KOPT-K1 (cell line): ENCODE data around the gene PRSS35.
"Not testable (repeated sequence)": the region's sequence is repeated elsewhere in the genome, so short reads cannot be mapped to it uniquely, and the experiment has no call there.

Experiments used
- H3K27ac ChIP-seq: fragments of 200-600 bp; sonication (generic); 2 replicates; pipeline ENCODE4 v1.5.1; 2016; ENCODE audit warnings: antibody characterized with exemption, mild to moderate bottlenecking, low read depth, low read length; ENCODE audit not compliant: poor library complexity, severe bottlenecking
- H3K36me3 ChIP-seq: fragments of 200-600 bp; sonication (generic); 2 replicates; pipeline ENCODE4 v1.5.1; 2017; ENCODE audit warnings: antibody characterized with exemption, mild to moderate bottlenecking, low read length, moderate library complexity; ENCODE audit not compliant: insufficient read depth
- H3K9me3 ChIP-seq: fragments of 200-600 bp; sonication (generic); 2 replicates; pipeline ENCODE4 v1.5.1; 2017; ENCODE audit warnings: antibody characterized with exemption, low read length, mild to moderate bottlenecking; ENCODE audit not compliant: insufficient read depth, poor library complexity, severe bottlenecking

Gene PRSS35

DNA sequence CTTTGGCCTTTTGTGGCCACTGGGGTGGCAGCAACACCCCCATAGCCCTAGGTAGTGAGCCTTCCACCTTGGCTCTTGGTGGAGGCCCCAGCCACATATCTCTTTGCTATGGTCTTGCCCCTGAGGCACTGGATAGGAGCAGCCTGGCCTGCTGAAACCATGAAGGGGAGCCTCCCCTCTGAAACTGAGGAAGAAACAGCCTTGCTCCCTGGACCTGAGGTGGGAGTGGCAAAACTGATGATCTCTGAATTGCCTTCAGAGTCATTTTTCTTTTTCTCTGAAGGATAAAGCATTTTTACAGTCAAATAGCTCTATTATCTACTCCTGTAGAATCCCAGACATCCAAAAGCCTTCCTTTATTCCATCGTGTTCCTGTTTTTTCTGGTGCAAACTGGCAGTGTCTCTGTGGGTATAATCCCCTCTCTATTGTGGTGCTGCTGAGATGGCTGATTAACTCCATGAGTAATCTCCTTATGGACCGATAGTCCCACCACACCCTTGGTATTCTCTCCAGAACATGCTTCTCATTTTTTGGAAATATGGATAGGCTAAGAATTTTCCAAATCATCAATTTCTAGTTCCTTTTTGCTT lies 22.0 kb upstream of the PRSS35 start:
- no peaks in the 10 kb centered on the region for H3K36me3 ChIP-seq
- H3K9me3 ChIP-seq: no peaks in the 10 kb centered on the region

DNA sequence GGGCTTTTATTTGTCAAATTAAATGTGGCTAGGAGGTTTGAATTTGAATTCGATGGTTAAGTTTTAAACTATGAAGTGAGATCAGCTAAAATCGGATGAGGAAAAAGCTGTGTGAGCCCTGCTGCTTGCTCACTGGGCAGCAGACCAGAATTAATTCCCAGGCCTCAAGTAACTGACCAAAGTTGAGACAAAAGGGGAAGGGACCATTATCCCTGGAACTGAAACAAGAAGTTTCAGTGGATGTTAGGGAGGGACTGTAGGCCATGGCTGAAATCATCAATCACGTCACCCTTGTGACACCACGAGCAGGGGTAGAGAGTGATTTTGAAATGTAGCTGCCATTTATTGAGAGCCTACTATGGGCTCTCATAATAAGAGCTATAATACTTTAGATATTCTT lies 7.0 kb upstream of the PRSS35 start:
- H3K9me3 ChIP-seq: no peaks in the 10 kb centered on the region
- no peak overlapping the region for H3K27ac ChIP-seq
- no peaks in the 10 kb centered on the region for H3K36me3 ChIP-seq

More for the DNA sequence above, 22.0 kb upstream of the PRSS35 start:
- H3K27ac ChIP-seq: no peak overlapping the region

DNA sequence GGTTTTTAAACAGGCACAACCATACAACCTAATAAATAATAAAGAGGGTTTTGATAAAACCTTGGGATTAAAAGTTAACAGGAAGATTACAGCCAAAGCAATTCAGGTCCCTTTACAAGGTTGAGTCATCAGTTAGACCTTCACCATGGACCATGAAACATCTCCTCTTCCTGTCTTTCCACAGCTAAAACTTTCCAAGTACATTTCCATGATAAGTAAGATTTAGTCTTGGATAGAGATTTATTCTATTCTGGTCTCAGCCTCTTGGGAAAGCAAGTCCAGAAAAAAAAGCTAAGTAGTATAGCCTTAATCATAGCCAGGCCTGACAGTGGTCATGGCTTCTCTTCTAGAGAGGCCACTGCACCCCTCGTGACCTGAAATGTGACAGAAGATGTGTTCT lies 2.9 kb upstream of the PRSS35 start:
- Histone ChIP-seq H3K27ac (no peak overlapping the region), H3K9me3 (no peaks in the 10 kb centered on the region), H3K36me3 (no peaks in the 10 kb centered on the region)

DNA sequence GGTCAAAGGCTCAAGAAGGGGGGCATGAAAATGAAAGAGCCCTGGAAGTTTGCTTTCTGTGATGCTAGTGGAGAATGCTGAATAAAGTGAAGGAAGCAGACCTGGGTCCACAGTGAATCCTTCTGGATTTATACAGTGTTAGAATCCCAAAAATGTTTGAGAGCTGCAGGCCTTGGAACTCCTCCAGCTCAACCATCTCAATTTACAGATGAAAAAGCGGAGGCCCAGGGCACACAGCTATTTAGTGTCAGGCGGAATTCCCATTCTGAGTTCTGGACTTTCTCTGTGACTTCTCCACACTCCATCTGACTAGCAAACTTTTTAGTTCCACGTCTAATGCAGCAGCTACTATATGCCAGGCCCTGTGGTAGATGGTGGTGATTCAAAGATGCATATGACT lies 1.5 kb upstream of the PRSS35 start:
- H3K9me3 ChIP-seq: no peaks in the 10 kb centered on the region
- no peaks in the 10 kb centered on the region for H3K36me3 ChIP-seq
- H3K27ac ChIP-seq: no peak overlapping the region

DNA sequence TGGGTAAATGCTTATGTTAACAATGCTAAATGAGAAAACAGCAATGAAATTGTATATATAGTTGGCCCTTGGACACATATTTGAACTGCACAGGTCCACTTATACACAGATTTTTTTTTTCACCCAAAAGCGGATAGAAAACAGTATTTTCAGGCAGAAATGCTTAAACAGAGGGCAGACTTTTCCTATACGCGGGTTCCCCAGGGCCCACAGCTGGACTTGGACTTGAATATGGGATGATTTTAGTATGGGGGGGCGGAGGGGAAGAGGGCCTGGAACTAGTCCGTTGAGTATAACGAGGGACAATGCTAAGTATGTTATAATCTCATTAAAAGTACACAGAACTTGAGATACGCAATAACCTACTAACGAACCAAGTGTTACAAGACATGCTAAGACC lies 1.1 kb upstream of the PRSS35 start:
- Histone ChIP-seq H3K27ac (no peak overlapping the region), H3K36me3 (no peaks in the 10 kb centered on the region), H3K9me3 (no peaks in the 10 kb centered on the region)

DNA sequence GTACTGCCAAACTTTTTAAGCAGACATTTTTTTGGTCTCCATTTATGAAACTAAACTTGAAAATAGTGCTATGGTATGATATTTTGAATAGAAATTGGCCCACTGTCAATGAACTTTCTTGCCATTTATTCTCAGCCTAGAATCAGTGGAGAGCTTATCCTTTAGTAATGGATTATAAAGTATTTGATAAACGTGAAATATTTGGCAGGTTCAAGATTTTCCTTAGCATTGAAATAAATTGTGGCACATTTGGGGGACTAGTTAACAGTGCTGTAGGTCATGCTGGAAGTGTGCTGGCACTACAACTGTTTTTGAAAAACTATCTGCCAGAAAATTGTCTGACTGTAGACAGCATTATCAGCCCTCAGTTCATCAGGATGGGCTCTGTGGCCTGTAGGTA lies 2.1 kb downstream of the PRSS35 start:
- H3K27ac ChIP-seq: no peak overlapping the region
- H3K9me3 ChIP-seq: no peaks in the 10 kb centered on the region

DNA sequence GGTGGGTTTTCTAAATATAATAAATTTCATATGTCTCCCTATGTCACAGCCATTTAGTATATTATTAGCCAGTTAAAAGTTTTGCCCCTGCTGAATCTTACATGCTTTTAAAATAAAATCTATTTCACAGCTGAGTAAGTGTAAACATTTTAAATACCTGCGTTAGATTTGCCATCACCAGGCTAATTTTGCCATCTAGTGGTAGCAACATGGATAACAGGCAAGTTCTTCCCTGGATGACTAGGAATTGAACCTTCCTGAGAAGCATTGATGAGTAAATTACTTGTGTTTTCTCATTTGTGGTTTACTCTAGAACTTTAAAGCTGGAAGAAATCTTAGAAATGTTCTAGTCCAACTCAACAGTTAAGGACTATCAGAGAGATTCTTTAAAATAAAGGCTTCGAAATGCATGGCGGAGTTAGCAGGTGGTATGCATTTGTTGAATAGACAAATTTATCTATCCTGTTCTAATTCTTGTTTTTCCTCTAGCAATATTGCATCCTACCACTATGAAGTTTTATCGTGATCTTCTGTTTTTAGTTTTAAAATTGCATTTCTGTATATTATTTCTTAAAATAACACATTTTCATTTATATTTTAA lies 2.6 kb downstream of the PRSS35 start:
- Histone ChIP-seq H3K36me3 (no peaks in the 10 kb centered on the region), H3K27ac (no peak overlapping the region), H3K9me3 (no peaks in the 10 kb centered on the region)

More for the DNA sequence above, 2.1 kb downstream of the PRSS35 start:
- H3K36me3 ChIP-seq: no peaks in the 10 kb centered on the region

DNA sequence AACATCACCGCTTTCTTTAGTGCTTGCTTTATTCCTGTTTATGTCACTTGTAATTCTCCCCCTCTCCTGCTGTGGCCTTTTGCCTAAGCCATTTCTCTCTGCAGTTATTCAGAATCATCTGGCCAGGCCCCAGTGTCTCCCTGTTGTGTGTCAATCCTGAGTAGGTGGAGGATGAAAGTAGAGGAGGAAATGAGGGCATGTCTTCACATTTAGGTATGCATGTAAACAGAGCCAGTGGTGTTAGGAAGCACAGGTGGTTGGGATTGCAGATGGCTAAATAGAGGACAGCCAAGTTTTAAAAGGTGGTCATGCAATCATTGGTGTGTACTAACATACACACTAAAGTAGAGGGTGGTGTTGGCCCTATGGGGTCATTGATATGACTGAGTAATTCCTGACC lies 5.2 kb downstream of the PRSS35 start:
- Histone ChIP-seq H3K27ac (no peak overlapping the region), H3K9me3 (no peaks in the 10 kb centered on the region), H3K36me3 (no peaks in the 10 kb centered on the region)

DNA sequence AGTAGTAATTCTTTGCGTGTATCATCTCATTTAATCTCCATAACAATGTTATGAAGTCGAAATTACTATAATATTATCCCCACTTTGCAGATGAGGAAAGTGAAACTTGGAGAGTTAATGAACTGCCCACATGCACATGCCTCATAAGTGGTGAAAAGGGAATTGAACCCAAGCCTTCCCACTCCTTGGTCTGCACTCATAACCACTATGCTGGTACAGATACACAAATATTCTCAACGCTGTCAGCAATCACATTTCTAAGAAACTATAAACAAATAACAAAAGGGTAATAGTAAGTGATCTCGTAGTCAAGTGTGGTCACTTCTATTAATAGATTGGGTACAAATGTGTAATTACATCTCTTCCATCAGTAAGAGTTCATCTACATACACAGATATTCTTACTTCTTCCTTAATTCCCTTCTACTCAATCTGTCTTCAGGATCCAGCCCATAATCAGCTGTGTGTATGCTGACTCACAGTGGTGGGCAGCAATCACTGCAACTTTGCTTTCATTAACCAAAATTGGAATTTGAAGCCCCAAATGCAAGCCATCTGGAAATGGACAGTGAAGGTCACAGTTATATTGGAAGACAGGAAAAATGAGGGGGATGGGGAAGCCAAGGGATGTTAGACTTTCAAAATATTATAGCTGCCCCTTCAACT lies 6.6 kb downstream of the PRSS35 start:
- H3K9me3 ChIP-seq: no peaks in the 10 kb centered on the region
- H3K36me3 ChIP-seq: no peaks in the 10 kb centered on the region
- no peak overlapping the region for H3K27ac ChIP-seq

DNA sequence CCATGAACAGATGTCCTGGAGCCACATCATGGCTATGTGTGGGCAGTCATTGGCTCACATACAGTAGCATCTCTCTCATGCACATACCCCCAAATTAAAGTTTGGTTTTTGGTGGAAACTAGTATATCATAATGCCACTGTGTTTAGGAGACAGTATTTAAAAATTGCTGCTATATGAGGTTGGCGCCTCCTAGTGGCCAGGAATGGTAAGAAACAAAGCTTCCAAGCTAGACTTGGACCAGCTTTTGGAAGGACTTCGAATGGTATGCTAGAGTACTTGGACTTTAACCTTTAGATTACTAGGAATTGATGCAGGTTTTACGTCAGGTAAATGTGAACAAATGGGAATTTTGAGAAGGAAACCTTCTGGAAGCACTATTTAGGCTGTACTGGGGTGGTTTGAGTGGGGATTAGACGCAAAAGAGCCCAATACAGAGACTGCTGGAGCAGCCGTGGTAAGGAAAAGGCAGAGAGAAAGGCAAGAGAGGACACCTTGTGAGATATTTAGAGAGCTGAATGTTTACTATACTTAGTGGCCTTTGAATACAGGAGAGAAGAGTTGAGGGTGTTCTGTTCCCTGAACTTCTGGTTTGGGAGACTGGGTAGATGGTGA lies 23.8 kb downstream of the PRSS35 start:
- no peaks in the 10 kb centered on the region for H3K36me3 ChIP-seq
- no peak overlapping the region for H3K27ac ChIP-seq
- no peaks in the 10 kb centered on the region for H3K9me3 ChIP-seq

DNA sequence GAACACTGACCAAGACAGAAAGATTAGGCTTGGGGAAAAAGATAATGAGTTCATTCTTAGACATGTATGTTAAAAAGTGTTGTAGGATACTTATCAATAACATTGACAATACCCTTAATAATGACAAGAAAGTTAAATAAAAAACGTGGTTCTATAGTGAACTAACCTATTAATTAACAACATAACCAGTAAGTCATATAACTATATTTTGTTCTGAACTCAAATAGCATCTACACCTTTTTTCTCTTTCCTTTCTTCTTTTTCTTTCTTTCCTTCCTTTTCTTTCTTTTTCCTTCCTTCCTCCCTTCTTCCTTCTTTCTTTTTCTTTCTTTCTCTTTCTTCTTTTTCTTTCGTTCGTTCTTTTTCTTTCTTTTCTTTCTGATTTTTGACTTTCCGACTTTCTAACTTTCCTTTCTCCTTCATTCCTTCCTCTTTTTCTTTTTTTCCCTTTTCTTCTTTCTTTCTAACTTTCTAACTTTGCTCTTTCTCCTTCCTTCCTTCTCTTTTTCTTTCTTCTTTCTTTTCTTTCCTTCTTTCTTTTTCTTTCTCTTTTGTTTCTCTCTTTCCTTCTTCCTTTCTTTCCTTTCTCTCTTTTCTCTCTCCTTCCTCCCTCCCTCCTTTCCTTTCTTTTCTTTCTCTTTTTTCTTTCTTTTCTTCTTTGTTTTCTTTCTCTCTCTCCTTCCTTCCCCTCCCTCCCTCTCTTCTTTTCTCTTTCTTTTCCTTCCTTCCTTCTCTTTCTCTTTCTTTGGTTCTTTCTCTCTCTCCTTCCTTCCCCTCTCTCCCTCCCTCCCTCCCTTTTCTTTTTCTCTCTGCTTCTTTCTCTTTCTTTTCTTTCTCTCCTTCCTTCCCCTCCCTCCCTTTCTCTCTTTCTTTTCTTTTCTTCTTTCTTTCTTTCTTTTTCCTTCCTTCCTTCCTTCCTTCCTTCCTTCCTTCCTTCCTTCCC lies 24.6 kb downstream of the PRSS35 start:
- H3K27ac ChIP-seq: no peak overlapping the region
- H3K36me3 ChIP-seq: no peaks in the 10 kb centered on the region
- H3K9me3 ChIP-seq: no peaks in the 10 kb centered on the region

DNA sequence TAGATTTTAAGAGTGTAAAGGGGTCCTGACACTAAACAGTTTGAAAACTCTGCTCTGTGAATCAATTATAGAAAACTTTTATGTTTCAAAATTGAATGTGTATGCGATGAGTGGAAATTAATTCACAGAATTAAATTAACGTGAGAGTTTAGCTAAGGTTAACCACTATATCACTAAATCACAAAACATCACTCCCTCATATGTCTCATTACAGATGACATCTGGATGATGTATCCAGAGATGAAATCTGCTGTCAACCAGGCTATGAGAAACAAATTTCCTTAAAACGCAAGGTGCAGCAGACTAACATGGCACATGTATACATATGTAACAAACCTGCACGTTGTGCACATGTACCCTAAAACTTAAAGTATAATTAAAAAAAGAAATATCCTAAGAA lies 27.3 kb downstream of the PRSS35 start:
- Histone ChIP-seq H3K36me3 (no peaks in the 10 kb centered on the region), H3K9me3 (no peaks in the 10 kb centered on the region), H3K27ac (no peak overlapping the region)

DNA sequence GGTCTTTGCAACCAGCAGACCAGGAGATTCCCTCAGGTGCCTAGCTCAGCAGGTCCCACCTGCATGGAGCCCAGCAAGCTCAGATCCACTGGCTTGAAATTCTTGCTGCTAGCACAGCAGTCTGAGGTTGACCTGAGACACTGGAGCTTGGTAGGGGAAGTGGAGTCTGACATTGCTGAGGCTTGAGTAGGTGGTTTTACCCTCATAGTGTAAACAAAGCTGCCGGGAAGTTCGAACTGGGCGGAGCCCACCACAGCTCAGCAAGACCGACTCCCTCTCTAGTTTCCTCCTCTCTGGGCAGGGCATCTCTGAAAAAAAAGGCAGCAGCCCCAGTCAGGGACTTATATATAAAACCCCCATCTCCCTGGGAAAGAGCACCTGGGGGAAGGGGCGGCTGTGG lies 34.3 kb downstream of the PRSS35 start:
- no peaks in the 10 kb centered on the region for H3K9me3 ChIP-seq
- no peak overlapping the region for H3K27ac ChIP-seq

DNA sequence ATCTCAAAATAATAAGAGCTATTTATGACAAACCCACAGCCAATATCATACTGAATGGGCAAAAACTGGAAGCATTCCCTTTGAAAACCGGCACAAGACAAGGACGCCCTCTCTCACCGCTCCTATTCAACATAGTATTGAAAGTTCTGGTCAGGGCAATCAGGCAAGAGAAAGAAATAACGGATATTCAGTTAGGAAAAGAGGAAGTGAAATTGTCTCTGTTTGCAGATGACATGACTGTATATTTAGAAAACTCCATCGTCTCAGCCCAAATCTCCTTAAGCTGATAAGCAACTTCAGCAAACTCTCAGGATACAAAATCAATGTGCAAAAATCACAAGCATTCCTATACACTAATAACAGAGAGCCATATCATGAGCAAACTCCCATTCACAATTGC lies 38.1 kb downstream of the PRSS35 start:
- H3K36me3 ChIP-seq, H3K27ac ChIP-seq, H3K9me3 ChIP-seq: not testable (repeated sequence)

More for the DNA sequence above, 34.3 kb downstream of the PRSS35 start:
- no peaks in the 10 kb centered on the region for H3K36me3 ChIP-seq

DNA sequence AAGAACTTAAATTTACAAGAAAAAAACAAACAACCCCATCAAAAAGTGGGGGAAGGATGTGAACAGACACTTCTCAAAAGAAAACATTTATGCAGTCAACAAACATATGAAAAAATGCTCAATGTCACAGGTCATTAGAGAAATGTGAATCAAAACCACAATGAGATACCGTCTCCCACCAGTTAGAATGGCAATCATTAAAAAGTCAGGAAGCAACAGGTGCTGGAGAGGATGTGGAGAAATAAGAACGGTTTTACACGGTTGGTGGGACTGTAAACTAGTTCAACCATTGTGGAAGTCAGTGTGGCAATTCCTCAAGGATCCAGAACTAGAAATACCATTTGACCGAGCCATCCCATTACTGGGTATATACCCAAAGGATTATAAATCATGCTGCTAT lies 39.4 kb downstream of the PRSS35 start:
- H3K9me3 ChIP-seq, H3K36me3 ChIP-seq, H3K27ac ChIP-seq: not testable (repeated sequence)
